Measurements from ENCODE around the gene BIRC3.

GRCh38 chr11:102314784-102315183, 2.5 kb upstream of the BIRC3 start:
- TF ChIP-seq CTCF (IDR thresholded peaks at IDR 0.05), result no peak
- no peak for TF ChIP-seq POLR2AphosphoS5 (IDR thresholded peaks at IDR 0.05; ENCODE audit: insufficient read depth in 1 of 2, low read depth in 1 of 2)

Data from vagina (tissue), 2 donors.